ENCODE data around the gene HSD11B1L.

The HSD11B1L gene, protein sequence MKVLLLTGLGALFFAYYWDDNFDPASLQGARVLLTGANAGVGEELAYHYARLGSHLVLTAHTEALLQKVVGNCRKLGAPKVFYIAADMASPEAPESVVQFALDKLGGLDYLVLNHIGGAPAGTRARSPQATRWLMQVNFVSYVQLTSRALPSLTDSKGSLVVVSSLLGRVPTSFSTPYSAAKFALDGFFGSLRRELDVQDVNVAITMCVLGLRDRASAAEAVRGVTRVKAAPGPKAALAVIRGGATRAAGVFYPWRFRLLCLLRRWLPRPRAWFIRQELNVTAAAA

DNA sequence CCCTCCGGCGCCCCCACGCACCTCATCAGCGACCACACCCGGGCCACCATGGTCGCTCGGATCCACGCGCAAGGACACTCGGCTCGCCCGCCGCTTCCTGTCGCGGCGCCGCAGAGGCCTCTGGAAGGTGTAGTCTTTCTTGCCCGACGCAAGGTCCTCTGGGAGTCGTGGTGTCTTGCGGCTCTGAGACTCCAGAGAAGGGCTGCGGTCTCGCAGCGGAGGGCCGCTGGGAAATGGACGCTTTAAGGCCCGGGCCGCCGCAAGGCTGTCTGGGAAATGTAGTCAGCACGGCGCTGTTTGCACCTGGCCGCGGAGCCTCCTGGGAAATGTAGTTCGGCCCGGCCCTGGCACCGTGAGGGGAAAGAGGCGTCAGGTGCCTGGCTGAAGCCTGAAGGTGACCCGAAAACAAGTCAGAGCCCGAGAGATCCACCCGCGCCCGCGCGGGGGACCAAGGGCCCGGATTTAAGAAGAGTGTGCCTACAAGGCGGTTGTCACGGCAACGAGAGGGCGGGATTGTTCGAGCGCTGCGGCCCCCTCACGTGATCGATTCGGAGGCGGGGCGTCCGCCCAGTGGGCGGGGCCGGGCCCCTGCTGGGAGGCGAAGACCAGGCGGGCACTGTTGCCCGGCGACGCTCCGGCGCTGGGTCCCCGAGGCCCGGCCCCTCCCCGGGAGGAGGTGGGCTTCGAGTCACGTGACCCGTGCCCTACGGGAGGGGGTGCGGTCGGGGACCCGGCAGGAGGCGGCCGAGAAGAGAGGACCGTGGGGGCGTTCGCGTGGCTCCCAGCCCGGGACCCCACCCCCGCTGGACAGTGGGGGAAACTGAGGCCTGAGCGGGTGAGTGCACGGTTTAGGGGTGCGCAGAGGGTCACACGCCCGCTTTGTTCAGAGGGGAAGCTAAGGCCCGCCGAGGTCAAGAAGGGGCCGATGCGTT is at the start of gene HSD11B1L, which contains the start of gene MICOS13:
HSD11B1L (plus strand) TSS at position 591 of the 932 bp plus-strand sequence. CDS start 3,806 bp downstream, outside the sequence.
MICOS13 (minus strand) TSS at position 80 of the 932 bp plus-strand sequence; CDS start at position 50, 30 bp downstream.
- peaks cover 8% of the 10 kb centered on the region; the same call in 1 of the 2 replicates for H3K4me1 ChIP-seq (ENCODE audit: control insufficient read depth, insufficient read depth, low read length)
- no peaks in the 10 kb centered on the region for H3K9me3 ChIP-seq (ENCODE audit: control insufficient read depth, insufficient read depth, low read depth, low read length)
- H3K27me3 ChIP-seq (ENCODE audit: control insufficient read depth, insufficient read depth, low read length): no peaks in the 10 kb centered on the region
- peak within 1 kb of the TSS; percentile 71 for H3K9ac ChIP-seq (ENCODE audit: low read length)
- no peaks in the 10 kb centered on the region for H3K36me3 ChIP-seq (ENCODE audit: control insufficient read depth, insufficient read depth, low read length)
- H3K27ac ChIP-seq (ENCODE audit: low read depth, low read length): peak within 1 kb of the TSS; percentile 68
- H3K4me3 ChIP-seq (ENCODE audit: low read depth, low read length): peak within 1 kb of the TSS; percentile 80

DNA sequence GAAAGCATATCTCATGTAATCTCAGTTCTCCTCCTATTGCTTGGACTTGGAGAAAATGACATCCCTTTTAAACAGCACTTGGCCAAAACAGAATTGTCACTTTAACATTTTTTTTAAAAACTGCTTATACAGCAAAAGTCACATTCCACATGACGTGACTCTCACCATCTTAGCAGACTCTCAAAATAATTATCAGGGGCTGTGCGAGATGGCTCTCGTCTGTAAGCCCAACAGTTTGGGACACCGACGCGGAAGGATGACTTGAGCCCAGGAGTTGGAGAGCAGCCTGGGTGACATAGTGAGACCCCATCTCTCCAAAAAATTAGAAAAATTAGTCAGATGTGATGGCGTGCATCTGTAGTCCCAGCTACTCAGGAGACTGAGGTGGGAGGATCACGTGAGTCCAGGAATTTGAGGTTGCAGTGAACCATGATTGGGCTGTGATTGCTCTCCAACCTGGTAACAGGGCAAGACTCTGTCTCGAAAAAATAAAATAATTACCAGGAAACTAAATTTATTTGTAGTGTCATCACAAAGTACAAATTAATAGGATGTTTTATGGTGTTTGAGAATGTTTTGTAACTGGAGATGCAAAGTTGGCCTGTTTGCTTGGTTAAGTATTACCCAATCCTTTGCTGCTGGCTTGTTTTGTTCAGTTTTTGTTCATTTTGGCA is 49.1 kb upstream of the HSD11B1L start:
- H3K4me3 ChIP-seq (ENCODE audit: low read depth, low read length): no peak overlapping the region
- no peaks in the 10 kb centered on the region for H3K9me3 ChIP-seq (ENCODE audit: control insufficient read depth, insufficient read depth, low read depth, low read length)
- no peak overlapping the region for H3K27ac ChIP-seq (ENCODE audit: low read depth, low read length)
- no peak overlapping the region for H3K9ac ChIP-seq (ENCODE audit: low read length)
- H3K4me1 ChIP-seq (ENCODE audit: control insufficient read depth, insufficient read depth, low read length): peaks cover 6% of the 10 kb centered on the region; the same call in 1 of the 2 replicates
- no peaks in the 10 kb centered on the region for H3K27me3 ChIP-seq (ENCODE audit: control insufficient read depth, insufficient read depth, low read length)
- peaks cover 68% of the 10 kb centered on the region for H3K36me3 ChIP-seq (ENCODE audit: control insufficient read depth, insufficient read depth, low read length)

DNA sequence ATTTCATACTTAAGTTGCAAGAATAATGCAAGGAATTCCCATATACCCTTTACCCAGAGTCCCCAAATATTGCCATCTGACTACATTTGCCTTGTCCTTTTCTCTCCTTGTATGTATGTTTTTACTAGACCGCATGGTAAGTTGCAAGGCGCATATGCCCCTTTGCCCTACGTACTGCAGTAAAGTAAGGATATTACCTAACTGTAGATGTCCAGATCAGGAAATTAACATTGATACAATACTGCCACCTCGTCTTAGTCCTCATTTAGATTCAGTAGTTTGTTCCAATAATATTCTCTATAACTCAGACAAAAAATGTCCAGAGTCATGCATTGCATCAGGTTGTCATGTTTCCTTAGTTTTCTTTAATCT is 48.6 kb upstream of the HSD11B1L start:
- no peaks in the 10 kb centered on the region for H3K27me3 ChIP-seq (ENCODE audit: control insufficient read depth, insufficient read depth, low read length)
- no peaks in the 10 kb centered on the region for H3K9me3 ChIP-seq (ENCODE audit: control insufficient read depth, insufficient read depth, low read depth, low read length)
- peaks cover 5% of the 10 kb centered on the region; the same call in 1 of the 2 replicates for H3K4me1 ChIP-seq (ENCODE audit: control insufficient read depth, insufficient read depth, low read length)
- H3K4me3 ChIP-seq (ENCODE audit: low read depth, low read length): no peak overlapping the region
- H3K36me3 ChIP-seq (ENCODE audit: control insufficient read depth, insufficient read depth, low read length): peaks cover 63% of the 10 kb centered on the region
- no peak overlapping the region for H3K9ac ChIP-seq (ENCODE audit: low read length)
- no peak overlapping the region for H3K27ac ChIP-seq (ENCODE audit: low read depth, low read length)

DNA sequence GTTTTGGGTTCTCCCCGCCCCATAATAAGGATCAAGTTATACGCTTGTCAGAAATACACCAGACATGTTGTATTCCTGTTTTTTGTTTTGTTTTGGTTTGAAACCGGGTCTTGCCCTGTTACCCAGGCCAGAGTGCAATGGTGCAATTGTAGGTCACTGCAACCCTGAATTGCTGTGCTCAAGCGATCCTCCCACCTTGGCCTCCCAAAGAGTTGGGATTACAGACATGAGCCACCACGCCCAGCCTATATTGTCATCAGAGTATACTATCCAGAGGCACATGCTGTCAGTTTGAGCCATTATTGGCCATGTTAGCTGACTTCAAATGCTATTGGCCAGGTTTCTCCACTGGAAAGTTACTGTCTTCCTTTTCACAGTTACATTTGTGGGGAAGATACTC is 48.2 kb upstream of the HSD11B1L start:
- no peak overlapping the region for H3K4me3 ChIP-seq (ENCODE audit: low read depth, low read length)
- H3K36me3 ChIP-seq (ENCODE audit: control insufficient read depth, insufficient read depth, low read length): peaks cover 58% of the 10 kb centered on the region

DNA sequence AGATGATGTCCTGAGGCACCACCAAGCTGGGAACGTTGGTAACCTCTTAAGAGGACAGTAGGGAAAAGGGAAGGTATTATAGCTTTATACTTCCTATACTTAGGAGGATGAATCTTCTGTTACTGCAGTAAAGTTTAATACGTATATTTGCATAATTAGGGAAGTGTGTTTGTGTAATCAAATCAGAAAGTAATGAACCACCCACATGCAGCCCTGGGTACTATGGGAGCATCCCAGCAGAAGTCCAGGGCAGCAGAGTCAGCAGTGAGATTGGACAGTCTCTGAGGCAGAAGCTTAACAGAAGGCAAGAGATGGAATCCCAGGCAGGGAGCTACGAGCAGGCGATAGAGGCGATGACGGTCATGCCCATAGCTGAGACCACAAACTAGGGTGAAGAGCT is 45.4 kb upstream of the HSD11B1L start:
- Histone ChIP-seq H3K9me3 (ENCODE audit: control insufficient read depth, insufficient read depth, low read depth, low read length) (no peaks in the 10 kb centered on the region), H3K36me3 (ENCODE audit: control insufficient read depth, insufficient read depth, low read length) (peaks cover 36% of the 10 kb centered on the region), H3K4me3 (ENCODE audit: low read depth, low read length) (no peak overlapping the region), H3K9ac (ENCODE audit: low read length) (no peak overlapping the region), H3K27ac (ENCODE audit: low read depth, low read length) (no peak overlapping the region), H3K27me3 (ENCODE audit: control insufficient read depth, insufficient read depth, low read length) (no peaks in the 10 kb centered on the region), H3K4me1 (ENCODE audit: control insufficient read depth, insufficient read depth, low read length) (no peaks in the 10 kb centered on the region)

More for the DNA sequence above, 48.2 kb upstream of the HSD11B1L start:
- Histone ChIP-seq H3K27ac (ENCODE audit: low read depth, low read length) (no peak overlapping the region), H3K4me1 (ENCODE audit: control insufficient read depth, insufficient read depth, low read length) (peaks cover 1% of the 10 kb centered on the region; the same call in 1 of the 2 replicates), H3K9me3 (ENCODE audit: control insufficient read depth, insufficient read depth, low read depth, low read length) (no peaks in the 10 kb centered on the region), H3K27me3 (ENCODE audit: control insufficient read depth, insufficient read depth, low read length) (no peaks in the 10 kb centered on the region), H3K9ac (ENCODE audit: low read length) (no peak overlapping the region)

DNA sequence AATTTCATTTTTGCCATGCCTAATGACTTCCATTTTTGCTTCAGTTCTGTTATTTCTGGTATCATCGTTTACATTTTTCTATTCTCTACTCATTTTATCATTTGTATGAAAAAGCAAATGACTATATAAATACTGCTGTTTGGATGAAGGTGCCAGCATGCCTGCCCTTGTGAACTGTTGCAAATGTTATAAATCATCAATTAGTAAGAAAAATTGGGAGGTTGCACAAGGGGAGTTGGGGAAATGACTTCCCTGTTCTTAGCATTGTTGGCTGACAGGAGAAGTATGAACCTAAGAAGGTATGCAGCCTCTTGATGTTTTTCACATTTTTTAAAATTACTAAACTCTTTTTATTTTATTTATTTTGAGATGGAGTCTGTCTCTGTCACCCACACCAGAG is 42.9 kb upstream of the HSD11B1L start:
- no peak overlapping the region for H3K27ac ChIP-seq (ENCODE audit: low read depth, low read length)
- no peaks in the 10 kb centered on the region for H3K4me1 ChIP-seq (ENCODE audit: control insufficient read depth, insufficient read depth, low read length)
- no peaks in the 10 kb centered on the region for H3K9me3 ChIP-seq (ENCODE audit: control insufficient read depth, insufficient read depth, low read depth, low read length)
- H3K4me3 ChIP-seq (ENCODE audit: low read depth, low read length): no peak overlapping the region
- no peak overlapping the region for H3K9ac ChIP-seq (ENCODE audit: low read length)
- no peaks in the 10 kb centered on the region for H3K27me3 ChIP-seq (ENCODE audit: control insufficient read depth, insufficient read depth, low read length)
- peaks cover 38% of the 10 kb centered on the region for H3K36me3 ChIP-seq (ENCODE audit: control insufficient read depth, insufficient read depth, low read length)

DNA sequence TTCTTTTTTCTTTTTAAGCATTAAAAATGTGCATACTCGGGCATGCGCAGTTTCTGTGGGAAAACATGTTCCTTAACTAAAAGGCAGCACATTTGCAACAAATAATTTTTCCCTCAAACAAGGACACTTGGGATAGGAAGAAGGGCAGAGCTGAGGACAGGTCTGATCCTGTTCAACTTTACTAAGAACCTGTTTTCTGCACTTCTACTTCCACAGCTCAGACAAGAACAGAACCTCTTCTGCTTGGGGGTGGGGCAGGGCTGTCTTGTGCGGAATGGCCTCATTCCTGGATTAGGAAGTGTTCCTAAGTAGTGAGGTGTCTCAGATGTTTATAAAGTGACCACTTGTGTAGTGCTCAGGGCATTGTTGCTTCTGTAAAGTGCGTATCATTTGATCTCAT is 39.7 kb upstream of the HSD11B1L start:
- no peaks in the 10 kb centered on the region for H3K9me3 ChIP-seq (ENCODE audit: control insufficient read depth, insufficient read depth, low read depth, low read length)
- H3K4me3 ChIP-seq (ENCODE audit: low read depth, low read length): no peak overlapping the region
- no peaks in the 10 kb centered on the region for H3K4me1 ChIP-seq (ENCODE audit: control insufficient read depth, insufficient read depth, low read length)
- no peak overlapping the region for H3K27ac ChIP-seq (ENCODE audit: low read depth, low read length)
- no peak overlapping the region for H3K9ac ChIP-seq (ENCODE audit: low read length)
- H3K27me3 ChIP-seq (ENCODE audit: control insufficient read depth, insufficient read depth, low read length): no peaks in the 10 kb centered on the region
- H3K36me3 ChIP-seq (ENCODE audit: control insufficient read depth, insufficient read depth, low read length): peaks cover 54% of the 10 kb centered on the region

DNA sequence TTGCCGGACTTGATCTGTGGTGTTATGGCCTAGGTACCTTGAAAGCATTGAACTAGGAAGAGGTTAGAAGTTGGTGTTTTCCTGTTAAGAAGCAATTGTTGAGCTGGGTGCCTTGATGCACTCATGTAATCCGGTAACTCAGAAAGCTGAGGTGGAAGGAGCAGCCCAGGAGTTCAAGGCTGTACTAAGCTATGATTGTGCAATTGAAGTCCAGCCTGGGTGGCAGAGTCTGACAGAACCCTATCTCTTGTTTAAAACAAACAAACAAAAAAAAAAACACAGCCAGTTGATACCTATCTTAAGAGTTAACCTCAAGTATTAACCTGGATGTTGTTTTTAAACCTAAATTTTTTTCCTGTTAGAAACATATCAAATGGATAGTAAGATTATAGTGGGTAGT is 38.6 kb upstream of the HSD11B1L start:
- no peaks in the 10 kb centered on the region for H3K27me3 ChIP-seq (ENCODE audit: control insufficient read depth, insufficient read depth, low read length)
- no peak overlapping the region for H3K9ac ChIP-seq (ENCODE audit: low read length)
- no peaks in the 10 kb centered on the region for H3K4me1 ChIP-seq (ENCODE audit: control insufficient read depth, insufficient read depth, low read length)
- no peak overlapping the region for H3K4me3 ChIP-seq (ENCODE audit: low read depth, low read length)
- no peak overlapping the region for H3K27ac ChIP-seq (ENCODE audit: low read depth, low read length)
- no peaks in the 10 kb centered on the region for H3K9me3 ChIP-seq (ENCODE audit: control insufficient read depth, insufficient read depth, low read depth, low read length)
- peaks cover 62% of the 10 kb centered on the region for H3K36me3 ChIP-seq (ENCODE audit: control insufficient read depth, insufficient read depth, low read length)

DNA sequence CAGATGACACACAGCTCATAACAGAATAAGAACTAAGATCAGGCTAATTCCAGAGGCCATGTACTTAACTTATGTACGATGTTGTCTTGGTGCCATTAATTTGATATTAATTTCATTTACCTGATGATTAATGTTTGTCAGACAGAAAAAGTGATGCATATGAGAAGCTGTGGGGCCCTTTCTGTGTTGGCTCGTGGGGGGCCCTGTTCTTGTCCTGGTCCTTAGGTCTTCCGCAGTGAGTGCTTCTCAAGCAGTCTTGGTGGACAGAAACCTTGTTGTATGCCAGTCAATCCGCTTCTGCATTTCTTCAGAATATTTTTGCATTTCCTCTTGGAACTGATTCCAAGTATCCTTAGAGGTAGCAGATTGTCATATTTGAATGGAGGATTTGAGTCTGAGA is 37.8 kb upstream of the HSD11B1L start:
- H3K9me3 ChIP-seq (ENCODE audit: control insufficient read depth, insufficient read depth, low read depth, low read length): no peaks in the 10 kb centered on the region
- no peak overlapping the region for H3K4me3 ChIP-seq (ENCODE audit: low read depth, low read length)
- no peak overlapping the region for H3K27ac ChIP-seq (ENCODE audit: low read depth, low read length)
- H3K27me3 ChIP-seq (ENCODE audit: control insufficient read depth, insufficient read depth, low read length): no peaks in the 10 kb centered on the region
- H3K4me1 ChIP-seq (ENCODE audit: control insufficient read depth, insufficient read depth, low read length): no peaks in the 10 kb centered on the region
- peaks cover 70% of the 10 kb centered on the region for H3K36me3 ChIP-seq (ENCODE audit: control insufficient read depth, insufficient read depth, low read length)
- H3K9ac ChIP-seq (ENCODE audit: low read length): no peak overlapping the region

DNA sequence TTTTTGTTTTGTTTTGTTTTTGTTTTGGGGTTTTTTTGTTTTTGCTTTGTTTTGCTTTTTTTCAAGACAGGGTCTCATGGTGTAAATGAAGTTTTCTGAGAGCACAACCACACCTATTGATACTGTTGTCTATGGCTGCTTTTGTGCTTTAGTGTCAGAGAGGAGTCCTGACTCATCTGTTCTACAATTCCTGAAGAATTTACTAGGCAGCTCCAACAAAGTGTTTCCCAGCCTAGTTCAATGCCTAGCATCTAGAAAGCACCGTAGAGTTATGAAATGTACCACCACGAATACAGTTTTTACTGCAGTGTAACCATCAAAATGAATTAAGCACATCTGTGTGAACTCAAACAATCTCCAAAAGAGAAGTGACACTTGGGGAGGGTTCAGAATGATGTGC is 36.8 kb upstream of the HSD11B1L start:
- Histone ChIP-seq H3K36me3 (ENCODE audit: control insufficient read depth, insufficient read depth, low read length) (peaks cover 76% of the 10 kb centered on the region), H3K4me3 (ENCODE audit: low read depth, low read length) (no peak overlapping the region), H3K9me3 (ENCODE audit: control insufficient read depth, insufficient read depth, low read depth, low read length) (no peaks in the 10 kb centered on the region), H3K27me3 (ENCODE audit: control insufficient read depth, insufficient read depth, low read length) (no peaks in the 10 kb centered on the region), H3K9ac (ENCODE audit: low read length) (no peak overlapping the region), H3K4me1 (ENCODE audit: control insufficient read depth, insufficient read depth, low read length) (no peaks in the 10 kb centered on the region), H3K27ac (ENCODE audit: low read depth, low read length) (no peak overlapping the region)
